Suppressor macrophage treated with lipopolysaccharide for 4 hours (primary cell): ENCODE measurements around the gene XRCC3.
"Not testable (repeated sequence)": the region's sequence is repeated elsewhere in the genome, so short reads cannot be mapped to it uniquely, and the experiment has no call there.

Experiments used
- DNase-seq: peaks from one replicate; pipeline ENCODE4 v3.0.0-alpha.2; 2020

XRCC3 gene

GRCh38 chr14:103656756-103657133, 58.5 kb downstream of the XRCC3 start:
- no peak for DNase-seq

GRCh38 chr14:103656031-103656755, 59.1 kb downstream of the XRCC3 start:
- peak; percentile 61 for DNase-seq

GRCh38 chr14:103654619-103655018, 60.6 kb downstream of the XRCC3 start:
- DNase-seq: no peak

- no peak for DNase-seq
Observed at GRCh38 chr14:103653805-103654204, 61.4 kb downstream of the XRCC3 start.

GRCh38 chr14:103653336-103653735, 61.9 kb downstream of the XRCC3 start:
- not testable (repeated sequence) for DNase-seq

- DNase-seq: no peak
Observed at GRCh38 chr14:103652806-103653205, 62.4 kb downstream of the XRCC3 start.

- DNase-seq: no peak
Observed at GRCh38 chr14:103651585-103651984, 63.7 kb downstream of the XRCC3 start.

- DNase-seq: no peak
Observed at GRCh38 chr14:103650213-103650612, 65.0 kb downstream of the XRCC3 start.

- DNase-seq: no peak
Observed at GRCh38 chr14:103649001-103649400, 66.2 kb downstream of the XRCC3 start.
